Prostate gland (tissue), 2 donors: Measurements from ENCODE around the gene ZNG1B. TPM values are rescaled to one million over a fixed set of nuclear protein-coding genes. Genes with fewer than 3 reads are reported as not detected.
"Not testable (repeated sequence)": the region's sequence is repeated elsewhere in the genome, so short reads cannot be mapped to it uniquely, and the experiment has no call there.

ENCODE experiments used
- DNase-seq: peaks from one replicate; pipeline ENCODE4 v3.0.0-alpha.2; 2019; ENCODE audit warnings: low spot score
- H3K27ac ChIP-seq, 2 donors: fragments of 200-600 bp; sonication (generic); 2 replicates each; pipeline ENCODE4 v1.5.1; 2017 to 2019
- H3K27me3 ChIP-seq: fragments of 200-600 bp; sonication (generic); replicated peaks from 2 replicates; pipeline ENCODE4 v1.5.1; 2019; ENCODE audit not compliant: insufficient read depth
- H3K36me3 ChIP-seq, 2 donors: fragments of 200-600 bp; sonication (generic); 1 replicate in 1 of 2; 2 replicates in 1 of 2; pipeline versions ENCODE4 v1.5.1 to v1.8.1; 2017 to 2019
- H3K4me1 ChIP-seq: fragments of 200-600 bp; sonication (generic); replicated peaks from 2 replicates; pipeline ENCODE4 v1.5.1; 2019
- H3K4me3 ChIP-seq, 2 donors: fragments of 200-600 bp; sonication (generic); 2 replicates each; pipeline ENCODE4 v1.5.1; 2017 to 2019
- H3K9me3 ChIP-seq: fragments of 200-600 bp; sonication (generic); 2 replicates; pipeline ENCODE4 v1.5.1; 2017
- POLR2A ChIP-seq: fragments of 450-650 bp; IDR thresholded peaks from one replicate; pipeline ENCODE4 v1.6.1; 2016; ENCODE audit warnings: antibody characterized with exemption, mild to moderate bottlenecking
- POLR2AphosphoS5 ChIP-seq: sonication (generic); formaldehyde crosslinking; IDR thresholded peaks from one replicate; pipeline ENCODE4 v1.6.1; 2017; ENCODE audit warnings: antibody characterized with exemption
- WGBS: methylation state at CpG from one replicate; pipeline ENCODE4 v1.1.5; 2018; 5-methylcytosine and 5-hydroxymethylcytosine counted together
- intact Hi-C: fragments of 100-400 bp; cut with DNase I; formaldehyde crosslinking; loops from one replicate; pipeline ENCODE4 v1.14.2; 2022
- total RNA-seq, 2 donors: library from RNA; depleted of rRNA; stranded (reverse); fragments of >200 nt; gene quantifications; one replicate each; pipeline ENCODE4 v1.1.0, GENCODE V29; 2016
- TF ChIP-seq, protein P1 (sequence below), 4 experiments: fragments of 200-600 bp in 2 of 4; fragments of 450-650 bp in 2 of 4; sonication (generic) in 2 of 4; IDR thresholded peaks; 1 replicate in 3 of 4; 2 replicates in 1 of 4; pipeline ENCODE4 v1.5.1; 2016 to 2019; ENCODE audit warnings: antibody characterized with exemption in 4 of 4, mild to moderate bottlenecking in 2 of 4, moderate library complexity in 2 of 4

Gene ZNG1B
- 10 to 100 TPM; 19.3 to 25.0 TPM for total RNA-seq

DNA sequence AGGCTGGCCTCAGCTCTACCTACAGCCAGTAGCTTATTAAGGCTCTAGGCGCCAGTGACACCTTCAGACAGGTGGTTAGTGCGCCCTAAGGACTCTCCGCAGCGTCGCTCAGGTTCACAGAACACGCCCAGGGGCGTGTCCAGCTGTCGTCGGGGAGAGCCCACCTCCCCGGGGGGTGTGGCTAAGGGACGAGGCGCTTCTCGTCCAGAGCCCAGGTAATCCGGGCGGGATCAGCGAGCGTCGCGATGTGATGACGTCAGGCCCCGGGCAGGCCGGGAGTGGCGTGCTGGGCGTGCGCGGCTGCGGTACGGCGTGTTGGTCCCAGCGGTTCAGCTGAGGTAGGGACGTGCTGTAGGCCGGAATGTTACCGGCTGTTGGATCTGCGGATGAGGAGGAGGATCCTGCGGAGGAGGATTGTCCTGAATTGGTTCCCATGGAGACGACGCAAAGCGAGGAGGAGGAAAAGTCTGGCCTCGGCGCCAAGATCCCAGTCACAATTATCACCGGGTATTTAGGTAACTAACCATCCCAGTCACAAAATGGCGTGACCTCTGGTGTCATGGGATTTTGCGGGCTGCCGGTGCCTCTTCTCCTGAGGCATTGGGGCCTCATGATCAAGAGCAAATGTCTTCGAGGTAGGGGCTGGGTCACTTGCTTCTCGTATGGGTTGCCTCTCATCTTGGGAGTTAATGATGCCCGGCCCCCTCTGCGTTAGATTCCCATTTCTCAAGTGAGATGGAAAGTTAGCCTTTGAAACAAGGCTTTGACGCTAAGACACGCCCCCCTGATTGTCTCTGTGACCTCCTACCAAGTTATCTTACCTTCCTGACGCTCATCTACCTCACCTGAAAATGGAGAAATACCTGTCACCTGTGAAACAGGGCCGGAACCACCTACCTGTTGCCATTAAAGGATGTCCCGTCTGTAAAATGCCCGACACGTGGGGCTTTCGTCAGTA lies at the start of gene ZNG1B:
Gene ZNG1B, plus strand, starts transcription at position 184 of the 958 bp plus-strand sequence. Its CDS starts 178 bp downstream, at position 362.
- DNase-seq: peak; percentile 73
- H3K4me1 ChIP-seq, H3K36me3 ChIP-seq, intact Hi-C loops, H3K27me3 ChIP-seq, H3K9me3 ChIP-seq: not testable (repeated sequence)
- Histone ChIP-seq H3K27ac (peak within 1 kb of the TSS; percentile 51 to 62), H3K4me3 (peak within 1 kb of the TSS; percentile 35 to 37)
- WGBS: 0% methylated on average over 18 of the region's 56 CpGs
- peak; percentile 54 for TF ChIP-seq POLR2AphosphoS5

- DNase-seq: peak; percentile 47
- no peaks in the 10 kb centered on the region for H3K9me3 ChIP-seq
- no peak overlapping the region for H3K27ac ChIP-seq
- H3K36me3 ChIP-seq: no peaks in the 10 kb centered on the region
- intact Hi-C loops: no loop called here
- TF ChIP-seq POLR2A: no peak
- TF ChIP-seq POLR2AphosphoS5: no peak
- TF ChIP-seq, protein P1, sequence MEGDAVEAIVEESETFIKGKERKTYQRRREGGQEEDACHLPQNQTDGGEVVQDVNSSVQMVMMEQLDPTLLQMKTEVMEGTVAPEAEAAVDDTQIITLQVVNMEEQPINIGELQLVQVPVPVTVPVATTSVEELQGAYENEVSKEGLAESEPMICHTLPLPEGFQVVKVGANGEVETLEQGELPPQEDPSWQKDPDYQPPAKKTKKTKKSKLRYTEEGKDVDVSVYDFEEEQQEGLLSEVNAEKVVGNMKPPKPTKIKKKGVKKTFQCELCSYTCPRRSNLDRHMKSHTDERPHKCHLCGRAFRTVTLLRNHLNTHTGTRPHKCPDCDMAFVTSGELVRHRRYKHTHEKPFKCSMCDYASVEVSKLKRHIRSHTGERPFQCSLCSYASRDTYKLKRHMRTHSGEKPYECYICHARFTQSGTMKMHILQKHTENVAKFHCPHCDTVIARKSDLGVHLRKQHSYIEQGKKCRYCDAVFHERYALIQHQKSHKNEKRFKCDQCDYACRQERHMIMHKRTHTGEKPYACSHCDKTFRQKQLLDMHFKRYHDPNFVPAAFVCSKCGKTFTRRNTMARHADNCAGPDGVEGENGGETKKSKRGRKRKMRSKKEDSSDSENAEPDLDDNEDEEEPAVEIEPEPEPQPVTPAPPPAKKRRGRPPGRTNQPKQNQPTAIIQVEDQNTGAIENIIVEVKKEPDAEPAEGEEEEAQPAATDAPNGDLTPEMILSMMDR (IDR thresholded peaks at IDR 0.05): peak; percentile 47 to 68 (median 50)
- no peaks in the 10 kb centered on the region for H3K27me3 ChIP-seq
- WGBS: 18% methylated on average over 11 of the region's 11 CpGs
- no peaks in the 10 kb centered on the region for H3K4me1 ChIP-seq
- H3K4me3 ChIP-seq: no peak overlapping the region
Observed at GRCh38 chr2:113390124-113390849, 47.2 kb upstream of the ZNG1B start.

DNA sequence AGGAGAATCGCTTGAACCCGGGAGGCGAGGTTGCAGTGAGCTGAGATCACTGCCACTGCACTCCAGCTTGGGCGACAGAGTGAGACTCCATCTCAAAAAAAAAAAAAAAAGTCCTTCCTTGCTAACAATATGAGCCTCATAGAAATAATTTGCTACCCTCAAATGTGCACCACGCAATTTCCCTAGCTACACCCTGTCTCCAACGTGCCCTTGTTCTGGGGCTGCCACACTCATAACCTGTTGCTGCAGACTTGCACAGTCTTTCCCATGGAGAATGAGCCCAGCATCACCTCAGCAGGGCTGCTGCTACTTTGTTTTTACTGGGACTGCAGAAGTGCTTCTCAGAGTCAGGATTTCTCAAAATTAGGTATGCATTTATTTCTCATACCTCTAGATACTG lies 46.4 kb upstream of the ZNG1B start:
- Histone ChIP-seq H3K9me3 (no peaks in the 10 kb centered on the region), H3K4me3 (no peak overlapping the region), H3K36me3 (no peaks in the 10 kb centered on the region), H3K27me3 (no peaks in the 10 kb centered on the region), H3K4me1 (no peaks in the 10 kb centered on the region), H3K27ac (no peak overlapping the region)
- intact Hi-C loops: no loop called here
- no peak for DNase-seq
- 89% methylated on average over 6 of the region's 6 CpGs for WGBS
- TF ChIP-seq, protein P1 (IDR thresholded peaks at IDR 0.05): no peak
- TF ChIP-seq POLR2A: no peak
- no peak for TF ChIP-seq POLR2AphosphoS5

DNA sequence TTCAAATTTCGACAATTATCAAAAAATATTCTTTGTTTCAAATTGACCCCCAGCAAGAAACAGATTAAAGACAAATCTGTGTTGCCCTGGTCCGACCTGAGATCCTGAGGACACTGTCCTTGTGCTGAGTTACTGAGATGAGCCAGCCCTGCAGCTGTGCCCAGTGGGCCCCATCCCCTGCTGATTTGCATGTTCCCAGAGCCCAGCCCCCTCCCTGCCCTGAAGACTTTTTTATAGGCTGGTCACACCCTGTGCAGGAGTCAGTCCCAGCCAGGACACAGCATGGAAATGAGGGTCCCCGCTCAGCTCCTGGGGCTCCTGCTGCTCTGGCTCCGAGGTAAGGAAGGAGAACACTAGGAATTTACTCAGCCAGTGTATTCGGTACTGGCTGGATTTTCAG lies 31.4 kb upstream of the ZNG1B start:
- TF ChIP-seq POLR2A: no peak
- TF ChIP-seq POLR2AphosphoS5: no peak
- TF ChIP-seq, protein P1 (IDR thresholded peaks at IDR 0.05): no peak
- whole genome bisulfite sequencing: 44% methylated on average over 5 of the region's 5 CpGs

DNA sequence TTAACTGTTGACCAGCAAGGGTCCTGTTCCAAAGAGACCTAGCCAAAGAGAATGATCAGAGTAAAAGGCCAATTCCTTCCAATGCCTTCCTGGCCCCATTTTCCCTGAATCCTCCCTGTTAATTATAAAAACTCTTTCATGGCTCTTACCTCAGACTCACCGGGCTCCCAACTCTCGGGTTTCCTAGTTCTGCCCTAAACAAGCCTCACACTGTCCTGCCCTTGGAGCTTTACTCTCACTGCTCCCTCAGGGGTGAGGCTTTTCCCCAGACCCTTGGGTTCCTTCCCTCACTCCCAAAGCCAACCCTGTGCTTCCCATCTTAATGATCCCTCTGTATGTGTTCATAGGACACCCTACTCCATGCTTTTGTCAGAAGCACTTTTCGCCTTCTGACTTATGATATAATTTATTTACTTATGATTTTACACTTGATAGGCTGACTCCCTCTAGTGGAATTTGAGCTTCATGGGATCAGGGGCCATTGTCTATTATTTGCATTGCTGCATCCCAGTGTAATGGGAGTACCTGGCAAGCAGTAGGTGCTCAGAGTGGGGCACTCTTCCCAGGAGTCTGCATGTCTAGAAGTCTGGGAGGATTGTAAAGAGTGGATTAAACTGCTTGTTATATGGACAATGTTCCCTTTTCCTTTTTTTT lies 29.9 kb upstream of the ZNG1B start:
- Histone ChIP-seq H3K36me3 (no peaks in the 10 kb centered on the region), H3K4me1 (no peaks in the 10 kb centered on the region), H3K27ac (no peak overlapping the region), H3K4me3 (no peak overlapping the region), H3K9me3 (no peaks in the 10 kb centered on the region), H3K27me3 (no peaks in the 10 kb centered on the region)
- no peak for TF ChIP-seq POLR2A
- TF ChIP-seq, protein P1 (IDR thresholded peaks at IDR 0.05): no peak
- TF ChIP-seq POLR2AphosphoS5: no peak
- no peak for DNase-seq
- intact Hi-C loops: no loop called here
- 25% methylated on average over 3 of the region's 3 CpGs for whole genome bisulfite sequencing

More for the DNA sequence above, 31.4 kb upstream of the ZNG1B start:
- H3K4me3 ChIP-seq: no peak overlapping the region
- no peaks in the 10 kb centered on the region for H3K4me1 ChIP-seq
- H3K27ac ChIP-seq: no peak overlapping the region
- no peaks in the 10 kb centered on the region for H3K9me3 ChIP-seq
- H3K27me3 ChIP-seq: no peaks in the 10 kb centered on the region
- DNase-seq: no peak
- no peaks in the 10 kb centered on the region for H3K36me3 ChIP-seq
- intact Hi-C loops: no loop called here

GRCh38 chr2:113411725-113412352 lies 25.7 kb upstream of the ZNG1B start:
- H3K9me3 ChIP-seq, intact Hi-C loops, H3K27ac ChIP-seq, H3K27me3 ChIP-seq, DNase-seq, H3K4me3 ChIP-seq, H3K36me3 ChIP-seq, H3K4me1 ChIP-seq: not testable (repeated sequence)
- WGBS: 80% methylated on average over 1 of the region's 3 CpGs

- DNase-seq, H3K36me3 ChIP-seq, H3K9me3 ChIP-seq, H3K27me3 ChIP-seq, H3K4me3 ChIP-seq, intact Hi-C loops, H3K4me1 ChIP-seq, H3K27ac ChIP-seq: not testable (repeated sequence)
- WGBS: 47% methylated on average over 5 of the region's 5 CpGs
Observed at GRCh38 chr2:113412774-113413173, 24.7 kb upstream of the ZNG1B start.
